Mucosa of rectum (tissue), 2 donors: ENCODE results near the gene ADCY10.

Source experiments
- H3K27ac ChIP-seq, 2 donors: one replicate each; pipeline ENCODE4 v1.7.0; 2013; ENCODE audit warnings: inconsistent platforms in 2 of 2, low read depth in 2 of 2, low read length in 2 of 2
- H3K27me3 ChIP-seq, 2 donors: one replicate each; pipeline ENCODE4 v1.7.0; 2013; ENCODE audit warnings: low read length in 2 of 2; ENCODE audit not compliant: control insufficient read depth in 2 of 2, insufficient read depth in 2 of 2
- H3K36me3 ChIP-seq, 2 donors: one replicate each; pipeline ENCODE4 v1.7.0; 2013; ENCODE audit warnings: low read length in 2 of 2; ENCODE audit not compliant: control insufficient read depth in 2 of 2, insufficient read depth in 2 of 2
- H3K4me1 ChIP-seq, 2 donors: one replicate each; pipeline ENCODE4 v1.7.0; 2013; ENCODE audit warnings: low read length in 2 of 2, mild to moderate bottlenecking in 1 of 2; ENCODE audit not compliant: control insufficient read depth in 2 of 2, insufficient read depth in 2 of 2
- H3K4me3 ChIP-seq, 2 donors: one replicate each; pipeline ENCODE4 v1.7.0; 2013; ENCODE audit warnings: low read length in 2 of 2
- H3K9ac ChIP-seq, 2 donors: one replicate each; pipeline ENCODE4 v1.7.0; 2013; ENCODE audit warnings: low read length in 2 of 2, low read depth in 1 of 2, mild to moderate bottlenecking in 1 of 2
- H3K9me3 ChIP-seq, 2 donors: one replicate each; pipeline ENCODE4 v1.7.0; 2013; ENCODE audit warnings: low read length in 2 of 2; ENCODE audit not compliant: control insufficient read depth in 2 of 2
- donor health status: healthy.
- donor health status: Normal muscosa, but diverticular disease.

Gene ADCY10

GRCh38 chr1:167862432-167863076 lies 51.4 kb downstream of the ADCY10 start:
- Histone ChIP-seq H3K27me3 (no peaks in the 10 kb centered on the region), H3K27ac (no peak overlapping the region), H3K4me1 (no peaks in the 10 kb centered on the region), H3K9me3 (no peaks in the 10 kb centered on the region), H3K9ac (no peak overlapping the region), H3K4me3 (no peak overlapping the region), H3K36me3 (no peaks in the 10 kb centered on the region)

GRCh38 chr1:167861664-167862381 lies 52.1 kb downstream of the ADCY10 start:
- no peaks in the 10 kb centered on the region for H3K4me1 ChIP-seq
- no peaks in the 10 kb centered on the region for H3K36me3 ChIP-seq
- H3K9ac ChIP-seq, result no peak overlapping the region

GRCh38 chr1:167860231-167860923 lies 53.6 kb downstream of the ADCY10 start:
- no peaks in the 10 kb centered on the region for H3K36me3 ChIP-seq
- no peaks in the 10 kb centered on the region for H3K9me3 ChIP-seq
- H3K4me1 ChIP-seq, result no peaks in the 10 kb centered on the region
- no peak overlapping the region for H3K4me3 ChIP-seq
- H3K27me3 ChIP-seq, result no peaks in the 10 kb centered on the region
- H3K9ac ChIP-seq, result no peak overlapping the region
- no peak overlapping the region for H3K27ac ChIP-seq

More at GRCh38 chr1:167861664-167862381, 52.1 kb downstream of the ADCY10 start:
- no peak overlapping the region for H3K4me3 ChIP-seq
- no peak overlapping the region for H3K27ac ChIP-seq
- H3K27me3 ChIP-seq, result no peaks in the 10 kb centered on the region
- no peaks in the 10 kb centered on the region for H3K9me3 ChIP-seq

GRCh38 chr1:167856711-167857418 lies 57.1 kb downstream of the ADCY10 start:
- Histone ChIP-seq H3K27ac (no peak overlapping the region), H3K36me3 (no peaks in the 10 kb centered on the region), H3K9me3 (no peaks in the 10 kb centered on the region), H3K4me3 (no peak overlapping the region), H3K9ac (no peak overlapping the region), H3K4me1 (no peaks in the 10 kb centered on the region), H3K27me3 (no peaks in the 10 kb centered on the region)

GRCh38 chr1:167854184-167854583 lies 59.8 kb downstream of the ADCY10 start:
- no peaks in the 10 kb centered on the region for H3K27me3 ChIP-seq
- H3K9me3 ChIP-seq, result no peaks in the 10 kb centered on the region
- no peak overlapping the region for H3K9ac ChIP-seq
- no peak overlapping the region for H3K4me3 ChIP-seq
- no peaks in the 10 kb centered on the region for H3K36me3 ChIP-seq
- no peak overlapping the region for H3K27ac ChIP-seq
- H3K4me1 ChIP-seq, result no peaks in the 10 kb centered on the region

GRCh38 chr1:167849666-167850065 lies 64.3 kb downstream of the ADCY10 start:
- H3K27ac ChIP-seq, result no peak overlapping the region
- H3K4me3 ChIP-seq, result no peak overlapping the region
- H3K9ac ChIP-seq, result no peak overlapping the region
- no peaks in the 10 kb centered on the region for H3K36me3 ChIP-seq
- no peaks in the 10 kb centered on the region for H3K27me3 ChIP-seq
- H3K4me1 ChIP-seq, result no peaks in the 10 kb centered on the region
- H3K9me3 ChIP-seq, result no peaks in the 10 kb centered on the region

GRCh38 chr1:167842872-167843271 lies 71.1 kb downstream of the ADCY10 start:
- Histone ChIP-seq H3K4me1 (no peaks in the 10 kb centered on the region), H3K4me3 (no peak overlapping the region), H3K27me3 (no peaks in the 10 kb centered on the region), H3K9ac (no peak overlapping the region), H3K9me3 (no peaks in the 10 kb centered on the region), H3K36me3 (no peaks in the 10 kb centered on the region), H3K27ac (no peak overlapping the region)

- H3K4me3 ChIP-seq, result no peak overlapping the region
- no peaks in the 10 kb centered on the region for H3K9me3 ChIP-seq
- no peaks in the 10 kb centered on the region for H3K36me3 ChIP-seq
- no peak overlapping the region for H3K27ac ChIP-seq
- no peaks in the 10 kb centered on the region for H3K27me3 ChIP-seq
- no peaks in the 10 kb centered on the region for H3K4me1 ChIP-seq
- no peak overlapping the region for H3K9ac ChIP-seq
Observed at GRCh38 chr1:167841530-167841929, 72.4 kb downstream of the ADCY10 start.

- no peaks in the 10 kb centered on the region for H3K4me1 ChIP-seq
- no peak overlapping the region for H3K27ac ChIP-seq
- H3K36me3 ChIP-seq, result no peaks in the 10 kb centered on the region
- H3K27me3 ChIP-seq, result no peaks in the 10 kb centered on the region
- no peaks in the 10 kb centered on the region for H3K9me3 ChIP-seq
- H3K4me3 ChIP-seq, result no peak overlapping the region
- no peak overlapping the region for H3K9ac ChIP-seq
Observed at GRCh38 chr1:167839009-167839408, 74.9 kb downstream of the ADCY10 start.

- H3K9me3 ChIP-seq, result no peaks in the 10 kb centered on the region
- H3K4me1 ChIP-seq, result no peaks in the 10 kb centered on the region
- no peak overlapping the region for H3K4me3 ChIP-seq
- no peaks in the 10 kb centered on the region for H3K27me3 ChIP-seq
- no peak overlapping the region for H3K9ac ChIP-seq
- no peak overlapping the region for H3K27ac ChIP-seq
- H3K36me3 ChIP-seq, result no peaks in the 10 kb centered on the region
Observed at GRCh38 chr1:167837326-167837725, 76.6 kb downstream of the ADCY10 start.
